Neural progenitor cell (in vitro differentiated cells): ENCODE data around the gene ERC2.

ENCODE experiments used
- EZH2 ChIP-seq: fragments of 200-600 bp; sonication (generic); IDR thresholded peaks from 2 replicates; pipeline ENCODE4 v1.6.1; 2017; ENCODE audit warnings: antibody characterized with exemption, mild to moderate bottlenecking, moderate library complexity
- TF ChIP-seq, protein P1 (sequence below): fragments of 200-600 bp; sonication (generic); IDR thresholded peaks from 2 replicates; pipeline ENCODE4 v1.5.1; 2017; ENCODE audit warnings: antibody characterized with exemption, mild to moderate bottlenecking

DNA sequence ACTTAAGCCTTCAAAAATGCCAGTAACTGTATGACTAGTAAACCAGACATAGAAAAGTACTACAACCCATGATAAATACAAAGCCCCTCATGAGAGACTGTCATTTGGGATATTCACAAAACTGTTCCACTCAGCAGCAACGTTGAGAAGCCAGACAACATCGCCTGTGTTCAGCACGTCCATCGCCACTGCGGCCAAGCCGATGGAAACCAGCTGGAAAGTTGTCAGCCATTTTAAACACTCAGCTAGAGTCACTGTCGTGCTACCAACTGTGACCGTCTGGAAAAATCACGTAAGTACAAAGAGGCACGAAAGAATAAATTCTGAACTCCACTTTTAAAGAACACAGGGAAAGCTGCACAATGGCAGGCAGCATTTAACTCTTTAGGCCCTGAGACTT lies 640.5 kb downstream of the ERC2 start:
- TF ChIP-seq, protein P1, sequence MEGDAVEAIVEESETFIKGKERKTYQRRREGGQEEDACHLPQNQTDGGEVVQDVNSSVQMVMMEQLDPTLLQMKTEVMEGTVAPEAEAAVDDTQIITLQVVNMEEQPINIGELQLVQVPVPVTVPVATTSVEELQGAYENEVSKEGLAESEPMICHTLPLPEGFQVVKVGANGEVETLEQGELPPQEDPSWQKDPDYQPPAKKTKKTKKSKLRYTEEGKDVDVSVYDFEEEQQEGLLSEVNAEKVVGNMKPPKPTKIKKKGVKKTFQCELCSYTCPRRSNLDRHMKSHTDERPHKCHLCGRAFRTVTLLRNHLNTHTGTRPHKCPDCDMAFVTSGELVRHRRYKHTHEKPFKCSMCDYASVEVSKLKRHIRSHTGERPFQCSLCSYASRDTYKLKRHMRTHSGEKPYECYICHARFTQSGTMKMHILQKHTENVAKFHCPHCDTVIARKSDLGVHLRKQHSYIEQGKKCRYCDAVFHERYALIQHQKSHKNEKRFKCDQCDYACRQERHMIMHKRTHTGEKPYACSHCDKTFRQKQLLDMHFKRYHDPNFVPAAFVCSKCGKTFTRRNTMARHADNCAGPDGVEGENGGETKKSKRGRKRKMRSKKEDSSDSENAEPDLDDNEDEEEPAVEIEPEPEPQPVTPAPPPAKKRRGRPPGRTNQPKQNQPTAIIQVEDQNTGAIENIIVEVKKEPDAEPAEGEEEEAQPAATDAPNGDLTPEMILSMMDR: no peak
- TF ChIP-seq EZH2: no peak
